Measurements from ENCODE around the gene SOCS1.

DNA sequence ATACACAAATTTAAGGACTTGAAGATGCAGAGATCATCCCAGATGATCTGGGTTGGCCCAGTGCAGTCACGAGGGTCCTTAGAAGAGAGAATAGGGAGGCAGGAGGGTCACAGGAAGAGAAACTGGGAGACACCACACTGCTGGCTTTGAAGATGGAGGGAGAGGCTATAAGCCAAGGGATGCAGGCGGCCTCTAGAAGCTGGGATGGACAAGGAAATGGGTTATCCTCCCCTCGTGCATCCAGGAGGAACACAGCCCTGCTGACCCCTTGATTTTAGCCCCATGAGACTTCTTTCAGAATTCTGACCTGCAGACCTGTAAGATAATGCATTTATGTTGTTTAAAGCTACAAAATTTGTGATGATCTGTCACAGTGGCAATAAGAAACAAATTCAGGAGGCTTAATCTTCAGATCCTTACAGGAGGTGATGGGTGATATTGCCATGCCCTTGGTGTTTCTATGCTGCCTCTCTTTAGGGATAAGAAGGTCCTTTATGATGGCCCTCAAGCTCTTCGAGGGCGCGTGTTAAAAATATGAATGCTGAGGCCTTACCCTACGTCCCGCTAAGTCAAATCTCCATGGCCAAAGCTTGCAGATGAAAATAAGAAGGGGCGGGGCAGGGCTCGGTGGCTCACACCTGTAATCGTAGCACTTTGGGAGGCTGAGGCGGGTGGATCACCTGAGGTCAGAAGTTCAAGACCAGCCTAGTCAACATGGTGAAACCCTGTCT, 21.8 kb upstream of the SOCS1 start:
- no peak for TF ChIP-seq POLR2A (IDR thresholded peaks at IDR 0.05)
- TF ChIP-seq, protein P1, sequence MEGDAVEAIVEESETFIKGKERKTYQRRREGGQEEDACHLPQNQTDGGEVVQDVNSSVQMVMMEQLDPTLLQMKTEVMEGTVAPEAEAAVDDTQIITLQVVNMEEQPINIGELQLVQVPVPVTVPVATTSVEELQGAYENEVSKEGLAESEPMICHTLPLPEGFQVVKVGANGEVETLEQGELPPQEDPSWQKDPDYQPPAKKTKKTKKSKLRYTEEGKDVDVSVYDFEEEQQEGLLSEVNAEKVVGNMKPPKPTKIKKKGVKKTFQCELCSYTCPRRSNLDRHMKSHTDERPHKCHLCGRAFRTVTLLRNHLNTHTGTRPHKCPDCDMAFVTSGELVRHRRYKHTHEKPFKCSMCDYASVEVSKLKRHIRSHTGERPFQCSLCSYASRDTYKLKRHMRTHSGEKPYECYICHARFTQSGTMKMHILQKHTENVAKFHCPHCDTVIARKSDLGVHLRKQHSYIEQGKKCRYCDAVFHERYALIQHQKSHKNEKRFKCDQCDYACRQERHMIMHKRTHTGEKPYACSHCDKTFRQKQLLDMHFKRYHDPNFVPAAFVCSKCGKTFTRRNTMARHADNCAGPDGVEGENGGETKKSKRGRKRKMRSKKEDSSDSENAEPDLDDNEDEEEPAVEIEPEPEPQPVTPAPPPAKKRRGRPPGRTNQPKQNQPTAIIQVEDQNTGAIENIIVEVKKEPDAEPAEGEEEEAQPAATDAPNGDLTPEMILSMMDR (IDR thresholded peaks at IDR 0.05), result no peak

All from right lobe of liver (tissue), 4 donors.